Sigmoid colon (tissue), 4 donors: Measurements from ENCODE around the gene RELB.

Source experiments
- EP300 ChIP-seq, 4 donors: sonication (generic); formaldehyde crosslinking; IDR thresholded peaks; one replicate each; pipeline ENCODE4 v1.6.1; 2017; ENCODE audit warnings: antibody characterized with exemption in 4 of 4
- TF ChIP-seq, protein P1 (sequence below), 4 experiments: fragments of 450-650 bp in 3 of 4; fragments of 200-600 bp in 1 of 4; IDR thresholded peaks; one replicate each; pipeline ENCODE4 v1.5.1; 2016 to 2019; ENCODE audit warnings: antibody characterized with exemption in 4 of 4, mild to moderate bottlenecking in 3 of 4, moderate library complexity in 2 of 4

DNA sequence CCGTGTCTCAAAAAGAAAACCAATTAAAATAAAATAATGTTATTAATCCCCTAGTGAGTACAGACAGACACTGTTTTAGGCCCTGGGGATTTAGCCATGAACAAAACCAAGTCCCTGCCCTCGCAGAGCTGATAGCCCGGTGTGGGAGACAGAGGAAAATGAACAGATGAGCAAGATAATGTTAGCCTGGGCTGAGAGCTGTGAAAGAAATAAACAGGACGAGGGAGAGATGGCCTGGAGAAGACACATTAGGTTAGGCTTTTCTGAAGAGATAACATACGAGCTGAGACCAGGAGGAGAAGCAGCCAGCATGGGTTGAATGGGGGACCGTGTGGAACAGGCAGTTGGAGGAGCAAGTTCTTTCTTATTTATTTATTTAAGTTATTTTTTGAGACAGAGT, 9.0 kb downstream of the RELB start:
- TF ChIP-seq, protein P1, sequence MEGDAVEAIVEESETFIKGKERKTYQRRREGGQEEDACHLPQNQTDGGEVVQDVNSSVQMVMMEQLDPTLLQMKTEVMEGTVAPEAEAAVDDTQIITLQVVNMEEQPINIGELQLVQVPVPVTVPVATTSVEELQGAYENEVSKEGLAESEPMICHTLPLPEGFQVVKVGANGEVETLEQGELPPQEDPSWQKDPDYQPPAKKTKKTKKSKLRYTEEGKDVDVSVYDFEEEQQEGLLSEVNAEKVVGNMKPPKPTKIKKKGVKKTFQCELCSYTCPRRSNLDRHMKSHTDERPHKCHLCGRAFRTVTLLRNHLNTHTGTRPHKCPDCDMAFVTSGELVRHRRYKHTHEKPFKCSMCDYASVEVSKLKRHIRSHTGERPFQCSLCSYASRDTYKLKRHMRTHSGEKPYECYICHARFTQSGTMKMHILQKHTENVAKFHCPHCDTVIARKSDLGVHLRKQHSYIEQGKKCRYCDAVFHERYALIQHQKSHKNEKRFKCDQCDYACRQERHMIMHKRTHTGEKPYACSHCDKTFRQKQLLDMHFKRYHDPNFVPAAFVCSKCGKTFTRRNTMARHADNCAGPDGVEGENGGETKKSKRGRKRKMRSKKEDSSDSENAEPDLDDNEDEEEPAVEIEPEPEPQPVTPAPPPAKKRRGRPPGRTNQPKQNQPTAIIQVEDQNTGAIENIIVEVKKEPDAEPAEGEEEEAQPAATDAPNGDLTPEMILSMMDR (IDR thresholded peaks at IDR 0.05) = no peak
- no peak for TF ChIP-seq EP300 (IDR thresholded peaks at IDR 0.05)
